ENCODE data around the gene CEBPB. TPM values are rescaled to one million over a fixed set of nuclear protein-coding genes. Genes with fewer than 3 reads are reported as not detected.

CEBPB gene
- total RNA-seq, 4 donors from 2014 or later, result 202 to 524 (median 275) TPM

- H3K9me3 ChIP-seq, result no peaks in the 10 kb centered on the region
- H3K4me1 ChIP-seq, result peaks cover 0 to 76% (median 20%) of the 10 kb centered on the region in 4 donors
- peak in 1 of 2 donors; percentile 72 for TF ChIP-seq EP300 (IDR thresholded peaks at IDR 0.05)
- no peak for TF ChIP-seq POLR2A (IDR thresholded peaks at IDR 0.05)
- peak overlapping the region in 3 of 4 donors; percentile 24 to 53 (median 53) for H3K27ac ChIP-seq
- WGBS, 2 donors, result 42 to 52% methylated on average over 4 of the region's 4 CpGs
- H3K27me3 ChIP-seq, result no peaks in the 10 kb centered on the region
- peaks cover 0 to 42% (median 5%) of the 10 kb centered on the region in 3 donors for H3K36me3 ChIP-seq
- peak; percentile 31 to 63 for DNase-seq (ENCODE audit: low spot score in 2 of 2)
- no peak overlapping the region for H3K4me3 ChIP-seq
Measured at GRCh38 chr20:50144362-50144761, 46.3 kb upstream of the CEBPB start.

GRCh38 chr20:50145566-50145965 lies 45.1 kb upstream of the CEBPB start:
- Histone ChIP-seq H3K36me3 (peaks cover 0 to 42% (median 5%) of the 10 kb centered on the region in 3 donors), H3K9me3 (no peaks in the 10 kb centered on the region), H3K4me1 (peaks cover 0 to 76% (median 20%) of the 10 kb centered on the region in 4 donors), H3K27ac (peak overlapping the region in 2 of 4 donors; percentile 81 to 86), H3K27me3 (no peaks in the 10 kb centered on the region), H3K4me3 (no peak overlapping the region)
- DNase-seq (ENCODE audit: low spot score in 2 of 2), result no peak
- TF ChIP-seq CTCF (IDR thresholded peaks at IDR 0.05) (no peak), POLR2A (IDR thresholded peaks at IDR 0.05) (no peak), EP300 (IDR thresholded peaks at IDR 0.05) (no peak)
- 87 to 96% methylated on average over 6 of the region's 6 CpGs for WGBS, 2 donors

DNA sequence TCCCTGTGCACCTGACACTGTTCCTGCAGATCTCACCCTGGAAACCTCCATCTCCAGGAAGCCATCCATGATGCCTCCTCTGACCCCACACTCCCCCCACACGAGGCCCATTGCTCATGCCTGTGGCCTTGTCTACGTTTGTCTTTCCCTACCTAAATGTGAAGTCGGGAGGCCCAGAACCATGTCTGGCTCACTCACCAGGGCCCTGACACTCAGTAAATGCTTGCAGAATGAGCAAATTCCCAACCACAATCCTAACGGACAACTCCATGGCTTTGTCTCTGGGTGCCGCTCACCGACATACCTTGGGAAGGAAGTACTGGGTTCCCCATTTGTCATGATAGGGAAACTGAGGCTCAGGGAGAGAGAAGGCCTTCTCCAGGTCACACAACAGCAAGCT lies 44.4 kb upstream of the CEBPB start:
- H3K27ac ChIP-seq, result peak overlapping the region in 3 of 4 donors; percentile 66 to 86 (median 81)

DNA sequence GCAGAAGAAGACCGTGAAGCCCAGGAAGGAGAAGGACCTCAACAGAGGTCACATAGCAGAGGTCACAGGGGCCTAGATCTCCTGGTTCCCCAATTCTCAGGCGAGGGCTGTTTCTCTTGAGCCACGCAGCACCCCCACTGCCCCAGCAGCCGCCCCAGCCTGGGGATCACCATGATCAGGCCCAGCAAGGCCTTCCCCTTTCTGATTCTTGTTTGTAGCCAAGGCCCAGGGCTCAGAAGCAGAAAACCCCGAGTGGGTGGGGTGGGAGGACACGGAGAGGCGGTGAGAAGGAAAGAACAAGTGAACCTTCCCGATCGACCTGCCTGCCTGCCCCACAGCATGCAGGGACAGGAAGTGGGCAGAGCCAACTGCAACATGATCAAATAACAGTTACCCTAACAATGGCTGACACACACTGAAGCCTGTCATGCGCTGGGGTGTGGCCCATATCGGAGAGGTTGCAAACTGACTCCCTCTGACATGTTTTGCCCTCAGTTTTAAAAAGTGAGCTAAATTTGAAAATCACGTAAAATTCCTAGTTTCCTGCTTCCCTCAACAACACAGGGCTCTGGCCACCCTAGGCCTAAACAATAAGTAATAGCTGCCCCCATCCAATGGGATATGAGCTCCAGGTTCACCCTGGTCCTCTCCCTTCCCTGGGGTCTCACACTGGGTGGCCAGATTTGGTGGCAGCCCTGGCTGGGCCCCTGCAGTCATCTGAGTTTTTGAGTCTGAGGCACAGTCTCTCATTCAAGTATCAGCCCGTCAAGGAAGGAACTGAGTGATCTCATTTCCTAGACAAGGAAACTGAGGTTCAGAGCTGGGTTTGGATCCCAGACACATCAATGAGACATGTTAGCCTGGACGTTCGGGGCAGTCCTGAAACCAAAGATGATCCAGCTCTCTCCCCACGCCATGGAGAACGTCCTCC lies 43.6 kb upstream of the CEBPB start:
- Histone ChIP-seq H3K36me3 (peaks cover 0 to 31% (median 3%) of the 10 kb centered on the region in 3 donors), H3K27ac (peak overlapping the region in 3 of 4 donors; percentile 66 to 86 (median 81)), H3K4me1 (peaks cover 0 to 78% (median 30%) of the 10 kb centered on the region in 4 donors), H3K4me3 (no peak overlapping the region), H3K9me3 (no peaks in the 10 kb centered on the region), H3K27me3 (no peaks in the 10 kb centered on the region)
- peak in 1 of 2 donors; percentile 35 for TF ChIP-seq EP300 (IDR thresholded peaks at IDR 0.05)
- no peak for TF ChIP-seq POLR2A (IDR thresholded peaks at IDR 0.05)
- WGBS, 2 donors, result 47 to 50% methylated on average over 17 of the region's 17 CpGs
- no peak for DNase-seq (ENCODE audit: low spot score in 2 of 2)

More for the DNA sequence above, 44.4 kb upstream of the CEBPB start:
- no peaks in the 10 kb centered on the region for H3K27me3 ChIP-seq
- H3K4me1 ChIP-seq, result peaks cover 0 to 78% (median 22%) of the 10 kb centered on the region in 4 donors
- DNase-seq (ENCODE audit: low spot score in 2 of 2), result no peak
- H3K9me3 ChIP-seq, result no peaks in the 10 kb centered on the region
- no peak overlapping the region for H3K4me3 ChIP-seq
- 84 to 89% methylated on average over 6 of the region's 6 CpGs for WGBS, 2 donors
- peaks cover 0 to 39% (median 5%) of the 10 kb centered on the region in 3 donors for H3K36me3 ChIP-seq
- TF ChIP-seq CTCF (IDR thresholded peaks at IDR 0.05), result no peak
- no peak for TF ChIP-seq POLR2A (IDR thresholded peaks at IDR 0.05)
- no peak for TF ChIP-seq EP300 (IDR thresholded peaks at IDR 0.05)

- WGBS, 2 donors, result 62 to 71% methylated on average over 14 to 16 of the region's 16 CpGs
- Histone ChIP-seq H3K4me3 (no peak overlapping the region), H3K27me3 (no peaks in the 10 kb centered on the region), H3K36me3 (peaks cover 0 to 15% (median 0%) of the 10 kb centered on the region in 3 donors), H3K27ac (peak overlapping the region in 2 of 4 donors; percentile 58 to 96), H3K9me3 (no peaks in the 10 kb centered on the region), H3K4me1 (peaks cover 0 to 81% (median 36%) of the 10 kb centered on the region in 4 donors)
- no peak for TF ChIP-seq POLR2A (IDR thresholded peaks at IDR 0.05)
- no peak for TF ChIP-seq EP300 (IDR thresholded peaks at IDR 0.05)
- TF ChIP-seq CTCF (IDR thresholded peaks at IDR 0.05), result no peak
- no peak for DNase-seq (ENCODE audit: low spot score in 2 of 2)
Measured at GRCh38 chr20:50149481-50150254, 41.0 kb upstream of the CEBPB start.

All from tibial nerve (tissue), 4 donors.